Measurements from ENCODE around the gene THTPA. TPM values are rescaled to one million over a fixed set of nuclear protein-coding genes. Genes with fewer than 3 reads are reported as not detected.

THTPA gene
- total and polyA plus RNA-seq, 2 of the 13 experiments (the other 11 are each of a cell fraction or from before 2014, with no cell fraction given): 7.4 to 8.7 TPM

DNA sequence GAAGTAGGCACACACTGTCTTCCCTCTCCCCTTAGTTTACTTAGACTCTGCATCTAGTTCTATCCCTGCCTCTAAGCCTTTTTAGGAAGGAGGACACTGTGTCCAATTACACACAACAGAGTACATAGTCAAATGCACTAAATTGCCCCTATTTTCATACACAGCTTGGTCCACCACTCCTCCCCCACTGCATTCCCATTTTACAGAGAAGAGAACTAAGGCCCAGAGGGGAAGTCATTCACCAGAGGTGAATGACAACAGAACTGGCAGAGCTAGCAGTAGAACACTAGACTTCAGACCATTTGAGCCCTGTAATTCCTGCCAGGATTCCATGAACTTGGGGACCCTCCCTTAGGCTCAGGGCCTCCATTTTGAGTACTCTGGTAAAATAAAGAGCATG is 23.7 kb downstream of the THTPA start (continued):
- TF ChIP-seq, protein P1, sequence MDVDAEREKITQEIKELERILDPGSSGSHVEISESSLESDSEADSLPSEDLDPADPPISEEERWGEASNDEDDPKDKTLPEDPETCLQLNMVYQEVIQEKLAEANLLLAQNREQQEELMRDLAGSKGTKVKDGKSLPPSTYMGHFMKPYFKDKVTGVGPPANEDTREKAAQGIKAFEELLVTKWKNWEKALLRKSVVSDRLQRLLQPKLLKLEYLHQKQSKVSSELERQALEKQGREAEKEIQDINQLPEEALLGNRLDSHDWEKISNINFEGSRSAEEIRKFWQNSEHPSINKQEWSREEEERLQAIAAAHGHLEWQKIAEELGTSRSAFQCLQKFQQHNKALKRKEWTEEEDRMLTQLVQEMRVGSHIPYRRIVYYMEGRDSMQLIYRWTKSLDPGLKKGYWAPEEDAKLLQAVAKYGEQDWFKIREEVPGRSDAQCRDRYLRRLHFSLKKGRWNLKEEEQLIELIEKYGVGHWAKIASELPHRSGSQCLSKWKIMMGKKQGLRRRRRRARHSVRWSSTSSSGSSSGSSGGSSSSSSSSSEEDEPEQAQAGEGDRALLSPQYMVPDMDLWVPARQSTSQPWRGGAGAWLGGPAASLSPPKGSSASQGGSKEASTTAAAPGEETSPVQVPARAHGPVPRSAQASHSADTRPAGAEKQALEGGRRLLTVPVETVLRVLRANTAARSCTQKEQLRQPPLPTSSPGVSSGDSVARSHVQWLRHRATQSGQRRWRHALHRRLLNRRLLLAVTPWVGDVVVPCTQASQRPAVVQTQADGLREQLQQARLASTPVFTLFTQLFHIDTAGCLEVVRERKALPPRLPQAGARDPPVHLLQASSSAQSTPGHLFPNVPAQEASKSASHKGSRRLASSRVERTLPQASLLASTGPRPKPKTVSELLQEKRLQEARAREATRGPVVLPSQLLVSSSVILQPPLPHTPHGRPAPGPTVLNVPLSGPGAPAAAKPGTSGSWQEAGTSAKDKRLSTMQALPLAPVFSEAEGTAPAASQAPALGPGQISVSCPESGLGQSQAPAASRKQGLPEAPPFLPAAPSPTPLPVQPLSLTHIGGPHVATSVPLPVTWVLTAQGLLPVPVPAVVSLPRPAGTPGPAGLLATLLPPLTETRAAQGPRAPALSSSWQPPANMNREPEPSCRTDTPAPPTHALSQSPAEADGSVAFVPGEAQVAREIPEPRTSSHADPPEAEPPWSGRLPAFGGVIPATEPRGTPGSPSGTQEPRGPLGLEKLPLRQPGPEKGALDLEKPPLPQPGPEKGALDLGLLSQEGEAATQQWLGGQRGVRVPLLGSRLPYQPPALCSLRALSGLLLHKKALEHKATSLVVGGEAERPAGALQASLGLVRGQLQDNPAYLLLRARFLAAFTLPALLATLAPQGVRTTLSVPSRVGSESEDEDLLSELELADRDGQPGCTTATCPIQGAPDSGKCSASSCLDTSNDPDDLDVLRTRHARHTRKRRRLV (CRISPR knock-in tag; IDR thresholded peaks at IDR 0.05): no peak
- TF ChIP-seq EEA1 (CRISPR knock-in tag; IDR thresholded peaks at IDR 0.05; ENCODE audit: borderline replicate concordance) (no peak), ZBTB7B (CRISPR knock-in tag; IDR thresholded peaks at IDR 0.05) (no peak), ZNF501 (CRISPR knock-in tag; IDR thresholded peaks at IDR 0.05) (no peak)

DNA sequence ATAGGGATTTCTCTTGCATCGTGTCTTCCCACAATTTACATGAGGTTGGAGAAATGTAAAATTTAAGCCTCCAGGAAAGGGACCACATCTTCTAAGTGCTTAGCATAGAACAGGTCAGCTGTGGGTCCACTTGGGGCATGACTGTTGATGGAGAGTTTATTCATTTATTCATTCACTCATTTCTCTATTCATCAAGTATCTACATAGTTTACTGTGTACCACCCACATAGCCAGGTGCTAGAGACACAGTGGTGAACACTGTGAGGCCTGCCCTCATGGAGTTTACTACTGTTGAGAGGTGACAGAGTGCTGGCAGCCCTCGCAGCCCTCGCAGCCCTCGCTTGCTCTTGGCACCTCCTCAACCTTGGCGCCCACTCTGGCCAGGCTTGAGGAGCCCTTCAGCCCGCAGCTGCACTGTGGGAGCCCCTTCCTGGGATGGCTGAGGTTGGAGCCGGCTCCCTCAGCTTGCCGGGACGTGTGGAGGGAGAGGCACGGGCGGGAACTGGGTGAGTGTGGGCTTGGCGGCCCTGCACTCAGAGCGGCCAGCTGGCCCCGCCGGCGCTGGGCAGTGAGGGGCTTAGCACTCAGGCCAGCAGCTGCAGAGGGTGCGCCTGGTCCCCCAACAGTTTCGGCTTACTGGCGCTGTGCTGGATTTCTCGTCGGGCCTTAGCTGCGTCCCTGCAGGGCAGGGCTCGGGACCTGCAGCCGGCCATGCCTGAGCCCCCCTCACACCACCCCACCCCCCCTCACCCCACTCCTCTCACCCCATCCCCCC is 24.3 kb downstream of the THTPA start:
- Histone ChIP-seq H3K4me1 (ENCODE audit: insufficient read depth, low read length) (peaks cover 39% of the 10 kb centered on the region), H3K27ac (ENCODE audit: extremely low read length, insufficient read depth, low read length) (peak overlapping the region; percentile 78), H3K9ac (ENCODE audit: insufficient read depth, low read depth, low read length) (no peak overlapping the region), H3K4me3 (replicated peaks in 1 of 3; ENCODE audit: insufficient read depth in 1 of 3, low read depth in 2 of 3, low read length in 3 of 3) (no peak overlapping the region), H2AFZ (ENCODE audit: low read length) (no peak overlapping the region), H3K27me3 (ENCODE audit: control insufficient read depth in 1 of 2, insufficient read depth in 2 of 2, low read length in 2 of 2) (no peaks in the 10 kb centered on the region), H3K79me2 (ENCODE audit: insufficient read depth, low read length) (no peaks in the 10 kb centered on the region), H3K4me2 (ENCODE audit: low read depth, low read length) (peak overlapping the region; percentile 13; the same call in 1 of the 2 replicates), H4K20me1 (ENCODE audit: insufficient read depth, low read length) (no peaks in the 10 kb centered on the region), H3K36me3 (replicated peaks in 1 of 2; ENCODE audit: control insufficient read depth in 1 of 2, insufficient read depth in 2 of 2, low read length in 2 of 2) (no peaks in the 10 kb centered on the region), H3K9me3 (ENCODE audit: low read length) (no peaks in the 10 kb centered on the region)
- peak; percentile 10 for DNase-seq (ENCODE audit: low spot score)
- intact Hi-C loops (cut with micrococcal nuclease; ENCODE audit: unreplicated experiment) (loop anchor here (10.0 kb wide), 1 partner anchor 854 kb away; no protein-coding TSS in a partner anchor), in situ Hi-C loops (cut with HindIII; ENCODE audit: extremely low pct_ligation_motif_present, low pct_unique_long_range_greater_than_20kb) (no loop called here)
- FAIRE-seq: no peak
- ATAC-seq: no peak
- ChIA-PET POLR2A (interaction anchor here (1.3 to 8.8 kb wide), 12 partner anchors 8 to 114 kb away, joined by 4 to 924 read pairs (median 10); partner anchors contain the start of genes AP1G2, DHRS2 and THTPA), CTCF (ENCODE audit: low intra/inter-chr PET ratio, low total read pairs) (no interaction called here)
- BruUV-seq (replicated peaks): no TSS peak
- 85% methylated on average over 24 of the region's 24 CpGs for WGBS (ENCODE audit: low lambda C conversion rate)
- TF ChIP-seq GATA4 (IDR thresholded peaks at IDR 0.05; ENCODE audit: borderline replicate concordance, low read depth) (no peak; the same call in none of the 2 replicates), ZNF253 (CRISPR knock-in tag; IDR thresholded peaks at IDR 0.05; ENCODE audit: borderline replicate concordance) (0 out of 2 replicates have a peak, but pooled peaks have one; percentile 31), GMEB2 (CRISPR knock-in tag; IDR thresholded peaks at IDR 0.05; ENCODE audit: low read depth) (no peak), ZBTB7A (CRISPR knock-in tag; IDR thresholded peaks at IDR 0.05) (no peak), CSRNP1 (CRISPR knock-in tag; IDR thresholded peaks at IDR 0.05) (peak; percentile 45; the same call in 1 of the 2 replicates)

Data from HepG2 (cell line).